Activated B cell treated with CpG ODN at 0.5 μM for 24 hours (primary cell): Measurements from ENCODE around the gene C8B. TPM values are rescaled to one million over a fixed set of nuclear protein-coding genes. Genes with fewer than 3 reads are reported as not detected.

ENCODE experiments used
- ATAC-seq: fragments of 200-7000 bp; cut with Tn5 transposase; one replicate; pipeline ENCODE4 v1.10.0; 2021; ENCODE audit warnings: low read depth, mild to moderate bottlenecking, moderate library complexity
- CTCF ChIA-PET: fragments of 350-600 bp; sonication (Branson Sonifier 250); formaldehyde crosslinking; loops from one replicate; lab custom pipeline; 2021; ENCODE audit warnings: antibody characterized with exemption; lab: Charles Lee
- POLR2A ChIA-PET: fragments of 350-600 bp; sonication (Branson Sonifier 250); formaldehyde crosslinking; loops from one replicate; lab custom pipeline; 2021; ENCODE audit warnings: antibody characterized with exemption; lab: Charles Lee
- DNase-seq: peaks from one replicate; pipeline ENCODE4 v3.0.0; 2022
- H3K27ac Mint-ChIP-seq: one replicate; pipeline ENCODE4 v1.8.0; 2020; ENCODE audit warnings: mixed read lengths
- H3K27me3 Mint-ChIP-seq: one replicate; pipeline ENCODE4 v1.8.0; 2021; ENCODE audit warnings: mixed read lengths
- H3K36me3 Mint-ChIP-seq: one replicate; pipeline ENCODE4 v1.8.0; 2021; ENCODE audit warnings: low read depth, mixed read lengths
- H3K4me1 Mint-ChIP-seq: one replicate; pipeline ENCODE4 v1.8.0; 2021; ENCODE audit warnings: mixed read lengths
- H3K4me3 Mint-ChIP-seq: one replicate; pipeline ENCODE4 v1.8.0; 2020; ENCODE audit warnings: mild to moderate bottlenecking, mixed read lengths
- H3K9me3 Mint-ChIP-seq: one replicate; pipeline ENCODE4 v1.8.0; 2020; ENCODE audit warnings: mixed read lengths
- CTCF ChIP-seq: fragments of 200-600 bp; IDR thresholded peaks from one replicate; pipeline ENCODE4 v1.8.0; 2022; ENCODE audit warnings: antibody characterized with exemption, mild to moderate bottlenecking
- intact Hi-C: fragments of 100-400 bp; cut with micrococcal nuclease; formaldehyde crosslinking; loops from one replicate; pipeline ENCODE4 v1.15.1; 2024
- total RNA-seq: library from RNA; stranded (reverse); gene quantifications from 2 replicates; pipeline ENCODE4 v1.2.3, GENCODE V29; 2022

Gene C8B
- total RNA-seq, 1 donor from 2014 or later = not detected

GRCh38 chr1:56898879-56899278 lies 66.9 kb downstream of the C8B start:
- H3K4me3 Mint-ChIP-seq = no peak overlapping the region
- H3K9me3 Mint-ChIP-seq = no peaks in the 10 kb centered on the region
- POLR2A ChIA-PET = no interaction called here
- TF ChIP-seq CTCF = no peak
- peaks cover 2% of the 10 kb centered on the region for H3K27me3 Mint-ChIP-seq
- intact Hi-C loops = no loop called here
- no peaks in the 10 kb centered on the region for H3K4me1 Mint-ChIP-seq
- ATAC-seq = no peak
- no peak overlapping the region for H3K27ac Mint-ChIP-seq
- CTCF ChIA-PET = no interaction called here
- no peaks in the 10 kb centered on the region for H3K36me3 Mint-ChIP-seq
- no peak for DNase-seq

GRCh38 chr1:56898005-56898373 lies 67.8 kb downstream of the C8B start:
- H3K4me1 Mint-ChIP-seq = no peaks in the 10 kb centered on the region
- no peak overlapping the region for H3K4me3 Mint-ChIP-seq
- POLR2A ChIA-PET = no interaction called here
- CTCF ChIA-PET = no interaction called here
- no peaks in the 10 kb centered on the region for H3K9me3 Mint-ChIP-seq
- peaks cover 2% of the 10 kb centered on the region for H3K27me3 Mint-ChIP-seq
- intact Hi-C loops = no loop called here
- no peak for DNase-seq
- no peak overlapping the region for H3K27ac Mint-ChIP-seq
- no peak for TF ChIP-seq CTCF
- H3K36me3 Mint-ChIP-seq = no peaks in the 10 kb centered on the region
- no peak for ATAC-seq

GRCh38 chr1:56897150-56898004 lies 68.4 kb downstream of the C8B start:
- Mint-ChIP-seq H3K27me3 (no peaks in the 10 kb centered on the region), H3K4me1 (no peaks in the 10 kb centered on the region), H3K36me3 (no peaks in the 10 kb centered on the region), H3K9me3 (no peaks in the 10 kb centered on the region), H3K27ac (no peak overlapping the region), H3K4me3 (no peak overlapping the region)
- intact Hi-C loops = no loop called here
- ChIA-PET CTCF (no interaction called here), POLR2A (no interaction called here)
- DNase-seq (no peak), ATAC-seq (no peak)
- no peak for TF ChIP-seq CTCF

GRCh38 chr1:56894014-56894413 lies 71.8 kb downstream of the C8B start:
- no peaks in the 10 kb centered on the region for H3K27me3 Mint-ChIP-seq
- TF ChIP-seq CTCF = no peak
- ChIA-PET POLR2A (no interaction called here), CTCF (no interaction called here)
- H3K27ac Mint-ChIP-seq = no peak overlapping the region
- no peaks in the 10 kb centered on the region for H3K4me1 Mint-ChIP-seq
- no peak for DNase-seq
- no peaks in the 10 kb centered on the region for H3K9me3 Mint-ChIP-seq
- ATAC-seq = no peak
- intact Hi-C loops = no loop called here
- H3K36me3 Mint-ChIP-seq = no peaks in the 10 kb centered on the region
- H3K4me3 Mint-ChIP-seq = no peak overlapping the region

- TF ChIP-seq CTCF = no peak
- H3K9me3 Mint-ChIP-seq = no peaks in the 10 kb centered on the region
- H3K4me3 Mint-ChIP-seq = no peak overlapping the region
- H3K27ac Mint-ChIP-seq = no peak overlapping the region
- no peaks in the 10 kb centered on the region for H3K27me3 Mint-ChIP-seq
- H3K4me1 Mint-ChIP-seq = no peaks in the 10 kb centered on the region
- no peak for DNase-seq
- ATAC-seq = no peak
- intact Hi-C loops = no loop called here
- POLR2A ChIA-PET = no interaction called here
- CTCF ChIA-PET = no interaction called here
- H3K36me3 Mint-ChIP-seq = no peaks in the 10 kb centered on the region
These were observed 75.6 kb downstream of the C8B start for GRCh38 chr1:56890229-56890628.
